ENCODE data around the gene TEX26.
A peak's percentile ranks its signal among the peaks of the same experiment; 100 is the strongest.

Gene TEX26

GRCh38 chr13:30933354-30933670, 856 bp downstream of the TEX26 start:
- Mint-ChIP-seq H3K4me3 (no peak overlapping the region), H3K27ac (no peak overlapping the region), H3K27me3 (ENCODE audit: low read depth, poor library complexity) (peaks cover 13% of the 10 kb centered on the region), H3K4me1 (peaks cover 53% of the 10 kb centered on the region), H3K9me3 (peaks cover 11% of the 10 kb centered on the region), H3K36me3 (ENCODE audit: low read depth) (no peaks in the 10 kb centered on the region)
- no peak for TF ChIP-seq CTCF (IDR thresholded peaks at IDR 0.05)
- DNase-seq: no peak

- H3K4me1 Mint-ChIP-seq: peaks cover 44% of the 10 kb centered on the region
- peak; percentile 29 for TF ChIP-seq CTCF (IDR thresholded peaks at IDR 0.05)
- peaks cover 13% of the 10 kb centered on the region for H3K27me3 Mint-ChIP-seq (ENCODE audit: low read depth, poor library complexity)
- no peak overlapping the region for H3K27ac Mint-ChIP-seq
- no peak overlapping the region for H3K4me3 Mint-ChIP-seq
- H3K36me3 Mint-ChIP-seq (ENCODE audit: low read depth): no peaks in the 10 kb centered on the region
- peaks cover 11% of the 10 kb centered on the region for H3K9me3 Mint-ChIP-seq
- DNase-seq: no peak
Measured at GRCh38 chr13:30934381-30934780, 1.9 kb downstream of the TEX26 start.

GRCh38 chr13:30934803-30935202, 2.3 kb downstream of the TEX26 start:
- Mint-ChIP-seq H3K27me3 (ENCODE audit: low read depth, poor library complexity) (peaks cover 13% of the 10 kb centered on the region), H3K9me3 (peaks cover 11% of the 10 kb centered on the region), H3K4me1 (peaks cover 42% of the 10 kb centered on the region), H3K36me3 (ENCODE audit: low read depth) (no peaks in the 10 kb centered on the region), H3K27ac (no peak overlapping the region), H3K4me3 (no peak overlapping the region)
- TF ChIP-seq CTCF (IDR thresholded peaks at IDR 0.05): no peak
- DNase-seq: no peak

- Mint-ChIP-seq H3K4me1 (peaks cover 33% of the 10 kb centered on the region), H3K4me3 (no peak overlapping the region), H3K27me3 (ENCODE audit: low read depth, poor library complexity) (peaks cover 13% of the 10 kb centered on the region), H3K9me3 (peaks cover 11% of the 10 kb centered on the region), H3K27ac (no peak overlapping the region), H3K36me3 (ENCODE audit: low read depth) (no peaks in the 10 kb centered on the region)
- no peak for DNase-seq
- TF ChIP-seq CTCF (IDR thresholded peaks at IDR 0.05): no peak
Measured at GRCh38 chr13:30936971-30937370, 4.5 kb downstream of the TEX26 start.

GRCh38 chr13:30943881-30944280, 11.4 kb downstream of the TEX26 start:
- peaks cover 7% of the 10 kb centered on the region for H3K36me3 Mint-ChIP-seq (ENCODE audit: low read depth)
- H3K27me3 Mint-ChIP-seq (ENCODE audit: low read depth, poor library complexity): peaks cover 4% of the 10 kb centered on the region
- no peak for DNase-seq
- peaks cover 42% of the 10 kb centered on the region for H3K9me3 Mint-ChIP-seq
- H3K27ac Mint-ChIP-seq: no peak overlapping the region
- H3K4me3 Mint-ChIP-seq: no peak overlapping the region
- H3K4me1 Mint-ChIP-seq: no peaks in the 10 kb centered on the region
- TF ChIP-seq CTCF (IDR thresholded peaks at IDR 0.05): no peak

GRCh38 chr13:30957258-30957943, 24.9 kb downstream of the TEX26 start:
- peaks cover 20% of the 10 kb centered on the region for H3K9me3 Mint-ChIP-seq
- H3K27ac Mint-ChIP-seq: no peak overlapping the region
- H3K4me1 Mint-ChIP-seq: no peaks in the 10 kb centered on the region
- no peaks in the 10 kb centered on the region for H3K36me3 Mint-ChIP-seq (ENCODE audit: low read depth)
- TF ChIP-seq CTCF (IDR thresholded peaks at IDR 0.05): no peak
- H3K4me3 Mint-ChIP-seq: no peak overlapping the region
- H3K27me3 Mint-ChIP-seq (ENCODE audit: low read depth, poor library complexity): peaks cover 14% of the 10 kb centered on the region
- DNase-seq: no peak
